Measurements from ENCODE around the gene TNS3.

TNS3 gene

DNA sequence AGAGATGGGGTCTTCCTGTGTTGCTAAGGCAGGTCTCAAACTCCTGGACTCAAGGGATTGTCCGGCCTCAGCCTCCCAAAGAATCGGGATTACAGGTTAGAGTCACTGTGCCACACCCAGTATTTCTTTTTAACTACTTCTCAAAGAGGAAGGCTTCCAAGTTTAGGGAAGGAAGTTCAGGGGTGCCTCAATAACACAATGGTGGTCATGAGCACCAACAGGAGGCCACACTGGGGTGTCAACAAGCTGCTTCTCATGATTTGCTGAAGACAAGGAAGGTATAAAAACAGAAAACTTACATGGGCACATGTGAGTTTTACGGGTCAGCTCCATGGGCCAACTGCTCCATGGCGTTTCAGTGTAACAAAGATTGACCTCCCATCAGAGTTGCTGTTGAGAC lies 160.5 kb downstream of the TNS3 start:
- Histone ChIP-seq H3K4me3 (ENCODE audit: low read depth, low read length) (no peak overlapping the region), H3K36me3 (no peaks in the 10 kb centered on the region), H3K9me3 (ENCODE audit: severe bottlenecking) (no peaks in the 10 kb centered on the region), H3K27me3 (ENCODE audit: insufficient read depth, low read depth, severe bottlenecking) (no peaks in the 10 kb centered on the region), H3K27ac (no peak overlapping the region)
- TF ChIP-seq, protein P1, sequence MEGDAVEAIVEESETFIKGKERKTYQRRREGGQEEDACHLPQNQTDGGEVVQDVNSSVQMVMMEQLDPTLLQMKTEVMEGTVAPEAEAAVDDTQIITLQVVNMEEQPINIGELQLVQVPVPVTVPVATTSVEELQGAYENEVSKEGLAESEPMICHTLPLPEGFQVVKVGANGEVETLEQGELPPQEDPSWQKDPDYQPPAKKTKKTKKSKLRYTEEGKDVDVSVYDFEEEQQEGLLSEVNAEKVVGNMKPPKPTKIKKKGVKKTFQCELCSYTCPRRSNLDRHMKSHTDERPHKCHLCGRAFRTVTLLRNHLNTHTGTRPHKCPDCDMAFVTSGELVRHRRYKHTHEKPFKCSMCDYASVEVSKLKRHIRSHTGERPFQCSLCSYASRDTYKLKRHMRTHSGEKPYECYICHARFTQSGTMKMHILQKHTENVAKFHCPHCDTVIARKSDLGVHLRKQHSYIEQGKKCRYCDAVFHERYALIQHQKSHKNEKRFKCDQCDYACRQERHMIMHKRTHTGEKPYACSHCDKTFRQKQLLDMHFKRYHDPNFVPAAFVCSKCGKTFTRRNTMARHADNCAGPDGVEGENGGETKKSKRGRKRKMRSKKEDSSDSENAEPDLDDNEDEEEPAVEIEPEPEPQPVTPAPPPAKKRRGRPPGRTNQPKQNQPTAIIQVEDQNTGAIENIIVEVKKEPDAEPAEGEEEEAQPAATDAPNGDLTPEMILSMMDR (IDR thresholded peaks at IDR 0.05; ENCODE audit: low read depth, low read length) = no peak
- no peak for DNase-seq

DNA sequence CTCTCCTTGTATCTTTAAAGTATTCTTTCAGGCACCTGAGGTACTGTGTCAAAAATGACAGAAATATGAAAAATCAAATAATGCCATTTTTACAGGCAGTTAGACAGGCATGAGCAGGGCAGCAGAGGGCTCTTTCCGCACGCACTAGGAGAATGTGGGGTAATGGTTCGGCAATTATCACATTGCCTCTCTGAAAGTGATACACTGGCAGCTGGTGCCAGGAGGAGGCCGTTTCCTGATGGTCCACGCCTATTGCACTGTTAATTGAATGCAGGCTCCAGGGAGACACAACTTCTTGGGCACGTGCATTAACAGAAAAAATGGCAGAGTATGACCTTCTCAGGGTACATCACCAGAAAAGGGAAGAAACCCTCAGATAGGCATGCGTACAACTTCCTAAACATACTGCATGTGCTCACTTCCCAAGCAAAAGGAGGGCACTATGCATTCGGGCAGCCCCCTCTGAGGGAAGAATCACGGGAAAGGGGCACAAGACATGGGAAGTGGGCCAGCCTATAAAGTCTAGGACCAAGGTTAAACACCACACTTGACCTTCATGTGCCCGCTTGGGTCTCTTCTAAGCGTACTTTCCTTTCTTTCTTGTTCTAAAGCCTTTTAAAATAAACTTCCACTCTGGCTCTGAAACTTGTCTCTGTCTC lies 161.7 kb downstream of the TNS3 start:
- no peaks in the 10 kb centered on the region for H3K36me3 ChIP-seq

DNA sequence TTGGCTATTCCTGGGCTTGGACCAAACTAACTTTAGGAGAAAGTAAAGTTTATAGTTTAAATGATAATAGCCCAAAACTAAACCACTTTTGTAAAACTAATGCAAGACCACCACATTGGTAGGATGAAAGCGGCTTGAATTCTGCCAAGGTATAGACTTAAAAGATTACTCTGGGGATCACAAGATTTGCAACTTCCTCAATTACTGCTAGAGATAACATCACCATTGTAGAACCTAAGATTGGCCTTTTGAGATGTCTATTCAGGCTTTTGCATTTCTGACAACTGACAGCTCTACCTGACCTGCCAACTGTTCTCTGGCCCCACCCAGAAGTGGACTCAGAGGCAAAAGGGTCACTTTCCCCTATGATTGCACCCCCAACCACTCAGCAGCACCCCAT lies 162.4 kb downstream of the TNS3 start:
- DNase-seq = no peak
- Histone ChIP-seq H3K4me3 (ENCODE audit: low read depth, low read length) (no peak overlapping the region), H3K36me3 (no peaks in the 10 kb centered on the region), H3K9me3 (ENCODE audit: severe bottlenecking) (no peaks in the 10 kb centered on the region), H3K27ac (no peak overlapping the region), H3K27me3 (ENCODE audit: insufficient read depth, low read depth, severe bottlenecking) (no peaks in the 10 kb centered on the region)
- TF ChIP-seq, protein P1 (IDR thresholded peaks at IDR 0.05; ENCODE audit: low read depth, low read length) = no peak

More for the DNA sequence above, 161.7 kb downstream of the TNS3 start:
- Histone ChIP-seq H3K27me3 (ENCODE audit: insufficient read depth, low read depth, severe bottlenecking) (no peaks in the 10 kb centered on the region), H3K4me3 (ENCODE audit: low read depth, low read length) (no peak overlapping the region), H3K9me3 (ENCODE audit: severe bottlenecking) (no peaks in the 10 kb centered on the region), H3K27ac (no peak overlapping the region)
- TF ChIP-seq, protein P1 (IDR thresholded peaks at IDR 0.05; ENCODE audit: low read depth, low read length) = no peak
- no peak for DNase-seq

DNA sequence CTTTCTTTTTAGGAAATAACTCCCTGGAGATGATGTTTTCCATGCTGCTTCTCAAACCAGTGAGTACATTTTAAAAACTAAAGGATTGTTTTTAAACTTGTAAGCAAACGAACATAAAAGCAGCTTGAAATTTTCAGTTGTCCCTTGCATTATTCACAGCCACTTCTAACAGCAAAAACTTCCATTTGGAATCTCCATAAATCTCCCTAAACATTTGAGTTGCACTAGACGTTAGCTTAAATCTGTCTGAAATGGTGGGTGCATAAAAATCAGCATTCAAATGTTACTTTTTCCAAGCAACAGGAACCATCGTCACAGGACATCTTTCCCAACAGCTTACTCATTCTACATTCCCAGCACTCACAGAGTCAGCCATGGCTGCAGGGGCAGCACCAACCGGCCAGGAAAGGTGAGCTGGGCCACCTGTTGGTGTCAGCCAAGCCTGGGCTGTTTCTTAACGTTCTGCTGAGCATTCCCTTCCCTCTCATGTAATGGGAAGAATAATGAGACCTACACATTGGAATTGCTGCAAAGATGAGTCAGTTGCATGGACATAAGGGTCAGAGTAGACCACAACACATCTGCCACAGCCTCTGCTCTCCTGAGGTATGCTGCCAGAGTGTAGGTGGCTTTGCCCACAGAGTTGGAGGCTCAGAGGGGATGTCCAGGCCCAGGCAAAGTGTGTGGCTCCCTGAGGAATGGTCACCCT lies 163.2 kb downstream of the TNS3 start:
- H3K27me3 ChIP-seq (ENCODE audit: insufficient read depth, low read depth, severe bottlenecking) = no peaks in the 10 kb centered on the region
- no peak overlapping the region for H3K27ac ChIP-seq

DNA sequence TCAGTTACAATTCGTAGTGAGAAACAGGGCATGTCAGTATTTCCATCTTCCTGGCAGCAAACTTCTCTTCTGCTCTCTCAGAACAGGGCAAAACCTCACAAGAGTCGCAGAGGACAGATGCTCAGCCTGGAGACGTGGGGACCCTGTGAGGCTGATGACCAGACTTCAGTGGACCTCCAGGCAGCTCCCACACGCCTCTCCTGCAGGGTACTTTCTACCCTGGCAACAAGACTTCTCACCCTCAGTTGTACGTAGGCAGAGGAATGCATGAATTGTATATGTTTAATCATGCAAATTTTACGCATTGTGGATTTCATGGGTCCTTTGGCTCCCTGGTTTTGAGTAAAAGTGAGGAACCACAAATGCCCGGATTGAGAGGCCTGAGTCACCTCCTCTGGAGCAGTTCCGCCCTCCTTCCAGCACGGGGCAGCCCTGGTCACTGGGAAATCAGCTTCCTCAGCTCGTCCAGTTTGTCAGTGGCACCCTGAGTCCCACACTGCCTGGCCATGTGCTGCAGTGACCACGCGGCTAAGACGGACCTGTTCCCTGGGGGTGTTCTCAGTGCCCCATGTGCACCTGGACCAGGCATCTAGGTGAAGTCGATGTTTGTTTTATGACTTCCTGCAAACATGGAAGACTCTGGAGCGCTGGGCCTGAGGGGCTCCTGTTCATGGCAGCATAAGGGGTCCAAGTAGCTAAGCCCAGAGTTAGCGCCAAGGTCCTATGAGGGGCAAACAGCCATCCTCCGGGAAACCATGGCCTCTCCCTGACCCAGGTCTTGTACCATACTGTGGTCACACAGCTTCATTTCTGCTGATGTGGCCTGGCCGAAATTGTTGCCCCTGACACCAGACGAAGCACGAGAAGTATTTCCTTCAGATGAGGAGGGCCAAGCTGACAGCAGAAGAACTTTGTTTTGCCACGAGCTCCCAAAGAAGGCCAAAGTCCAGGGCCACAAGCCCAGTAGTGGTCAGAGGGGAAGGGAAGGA lies 165.1 kb downstream of the TNS3 start:
- TF ChIP-seq, protein P1 (IDR thresholded peaks at IDR 0.05; ENCODE audit: low read depth, low read length) = no peak
- no peaks in the 10 kb centered on the region for H3K27me3 ChIP-seq (ENCODE audit: insufficient read depth, low read depth, severe bottlenecking)
- no peaks in the 10 kb centered on the region for H3K36me3 ChIP-seq
- H3K27ac ChIP-seq = no peak overlapping the region
- H3K4me3 ChIP-seq (ENCODE audit: low read depth, low read length) = no peak overlapping the region
- DNase-seq = no peak
- H3K9me3 ChIP-seq (ENCODE audit: severe bottlenecking) = no peaks in the 10 kb centered on the region

More for the DNA sequence above, 163.2 kb downstream of the TNS3 start:
- TF ChIP-seq, protein P1 (IDR thresholded peaks at IDR 0.05; ENCODE audit: low read depth, low read length) = no peak
- no peaks in the 10 kb centered on the region for H3K9me3 ChIP-seq (ENCODE audit: severe bottlenecking)
- no peaks in the 10 kb centered on the region for H3K36me3 ChIP-seq
- no peak overlapping the region for H3K4me3 ChIP-seq (ENCODE audit: low read depth, low read length)
- DNase-seq = no peak
